ENCODE results near the gene ZNF2.
"Not testable (repeated sequence)": the region's sequence is repeated elsewhere in the genome, so short reads cannot be mapped to it uniquely, and the experiment has no call there.

The ZNF2 gene

DNA sequence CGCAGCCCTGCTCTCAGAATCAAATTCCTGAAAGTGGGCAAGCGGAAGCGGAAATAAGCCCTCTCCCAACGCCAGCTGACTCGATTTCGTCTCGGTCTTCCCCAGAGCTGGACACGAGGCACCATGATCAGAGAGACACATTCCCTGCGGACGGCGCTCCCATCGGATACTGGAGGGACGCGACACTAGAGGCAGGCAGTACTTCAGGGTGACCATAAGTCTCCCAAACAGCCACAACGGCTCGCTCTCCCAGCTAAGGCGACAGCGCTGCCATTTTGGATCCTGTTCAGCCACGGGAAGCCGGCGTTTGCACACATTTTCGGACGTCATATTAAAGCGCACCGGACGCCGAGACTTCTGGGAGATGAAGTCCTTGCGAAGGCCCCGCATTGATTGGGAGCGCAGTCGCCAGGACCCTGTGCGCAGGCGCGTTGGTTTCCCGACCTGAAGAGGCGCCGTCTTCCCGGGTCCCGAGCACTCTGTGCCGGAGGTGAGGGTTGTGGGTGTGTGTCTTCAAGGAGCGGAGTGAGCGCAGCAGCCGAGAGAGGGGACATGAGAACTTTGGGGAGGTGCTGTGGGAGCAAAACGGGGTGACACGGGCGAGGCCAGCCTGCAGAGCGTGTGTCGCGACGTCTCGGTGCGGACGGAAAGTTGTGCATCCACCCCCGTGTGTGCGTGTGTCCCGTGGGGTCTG is at the start of gene ZNF2:
Gene ZNF2, plus strand, starts transcription at position 439 of the 694 bp plus-strand sequence. CDS start 10,418 bp downstream, outside the sequence.
- peak within 1 kb of the TSS; percentile 93 for H3K4me3 ChIP-seq (ENCODE audit: low read depth, low read length)

DNA sequence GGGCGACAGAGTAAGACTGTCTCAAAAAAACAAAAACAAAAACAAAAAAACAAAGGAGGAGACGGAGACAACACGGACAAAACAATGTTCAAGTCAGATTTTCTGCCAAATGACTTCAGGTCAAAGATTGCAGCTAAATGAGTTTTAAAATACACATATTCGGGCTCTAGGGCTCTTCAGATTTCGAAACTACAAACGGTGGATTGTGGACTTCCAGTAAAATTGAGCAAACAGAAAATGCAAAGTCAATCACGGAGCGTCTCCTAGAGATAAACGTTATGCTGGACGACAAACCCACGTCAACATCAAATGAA is 44.6 kb upstream of the ZNF2 start:
- peak overlapping the region; percentile 94 for H3K4me3 ChIP-seq (ENCODE audit: low read depth, low read length)

- H3K4me3 ChIP-seq (ENCODE audit: low read depth, low read length): peak within 1 kb of the TSS; percentile 94
These were observed 44.0 kb upstream of the ZNF2 start, which contains the start of gene MRPS5 for GRCh38 chr2:95121407-95122196. Gene MRPS5 (minus strand): TSS chr2:95121808. CDS start chr2:95121791, 17 bp downstream.

GRCh38 chr2:95122197-95122551 is 43.4 kb upstream of the ZNF2 start:
- peak overlapping the region; percentile 94 for H3K4me3 ChIP-seq (ENCODE audit: low read depth, low read length)

DNA sequence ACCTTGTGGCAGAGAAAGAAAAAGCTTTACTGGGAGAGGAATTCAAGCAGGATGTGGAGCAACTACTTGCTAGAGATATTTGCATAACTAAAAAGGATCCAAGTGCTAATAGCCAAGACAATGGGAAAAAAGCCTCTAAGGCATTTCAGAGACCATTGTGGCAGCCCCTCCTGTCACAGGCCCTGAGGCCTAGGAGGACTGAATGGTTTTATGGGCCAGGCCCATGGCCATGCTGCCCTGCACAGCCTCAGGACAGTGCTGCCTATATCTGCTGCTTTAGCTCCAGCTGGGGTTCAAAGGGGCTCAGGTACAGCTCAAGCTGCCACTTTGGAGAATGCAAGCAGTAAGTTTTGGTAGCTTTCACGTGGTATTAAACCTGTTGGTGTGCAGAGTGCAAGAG is 26.9 kb upstream of the ZNF2 start:
- H3K4me3 ChIP-seq (ENCODE audit: low read depth, low read length): no peak overlapping the region

- no peak overlapping the region for H3K4me3 ChIP-seq (ENCODE audit: low read depth, low read length)
These were observed 21.8 kb upstream of the ZNF2 start for GRCh38 chr2:95143838-95144237.

DNA sequence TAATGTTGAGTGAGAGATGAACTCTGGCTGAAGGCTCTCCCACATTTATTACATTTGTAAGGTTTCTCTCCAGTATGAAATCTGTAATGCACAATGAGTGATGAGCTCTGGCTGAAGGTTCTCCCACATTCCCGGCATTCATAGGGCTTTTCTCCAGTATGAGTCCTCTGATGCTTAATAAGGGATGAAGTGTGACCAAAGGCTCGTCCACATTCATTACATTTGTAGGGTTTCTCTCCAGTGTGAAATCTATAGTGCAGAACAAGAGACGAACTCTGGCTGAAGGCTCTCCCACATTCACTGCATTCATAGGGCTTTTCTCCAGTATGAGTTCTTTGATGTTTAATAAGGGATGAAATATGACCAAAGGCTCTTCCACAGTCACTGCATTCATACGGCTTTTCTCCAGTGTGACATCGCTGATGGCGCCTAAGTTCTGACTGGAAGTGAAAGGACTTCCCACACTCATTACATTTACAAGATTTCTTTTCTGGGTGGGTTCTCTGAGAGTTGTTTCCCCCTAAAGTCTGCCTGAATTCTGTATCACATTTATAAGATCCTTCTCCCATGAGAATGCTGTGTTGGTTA is 16.1 kb upstream of the ZNF2 start:
- H3K4me3 ChIP-seq (ENCODE audit: low read depth, low read length): no peak overlapping the region

DNA sequence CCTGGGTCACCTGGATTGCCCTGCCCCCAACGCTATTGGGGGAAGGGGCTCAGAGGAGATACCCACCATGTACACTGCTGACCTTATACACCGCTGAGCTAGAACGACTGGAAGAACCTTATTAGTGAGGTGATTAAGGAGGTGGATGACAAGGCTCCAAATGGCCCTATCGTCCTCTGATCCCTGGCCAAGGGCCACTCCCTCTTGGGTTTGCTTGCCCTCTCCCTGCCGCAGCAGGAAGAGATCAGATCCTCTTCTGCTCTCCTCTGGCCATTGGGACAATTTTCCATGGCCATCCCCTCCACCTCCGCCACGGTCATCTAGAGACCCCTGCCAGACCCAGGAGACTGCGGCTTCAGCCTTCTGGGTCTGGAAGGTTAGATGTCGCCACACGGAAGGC is 7.2 kb upstream of the ZNF2 start:
- peak overlapping the region; percentile 76 for H3K4me3 ChIP-seq (ENCODE audit: low read depth, low read length)

- peak overlapping the region; percentile 76 for H3K4me3 ChIP-seq (ENCODE audit: low read depth, low read length)
These were observed 6.6 kb upstream of the ZNF2 start for GRCh38 chr2:95158891-95159619.

- peak within 1 kb of the TSS; percentile 76 for H3K4me3 ChIP-seq (ENCODE audit: low read depth, low read length)
These were observed 5.7 kb upstream of the ZNF2 start, which contains the start of gene ZNF514 for GRCh38 chr2:95159690-95160449. Gene ZNF514 (minus strand): TSS chr2:95159848. CDS start chr2:95153253, 6,595 bp downstream.

GRCh38 chr2:95165030-95165370 is 609 bp upstream of the ZNF2 start:
- H3K4me3 ChIP-seq (ENCODE audit: low read depth, low read length): peak overlapping the region; percentile 93

DNA sequence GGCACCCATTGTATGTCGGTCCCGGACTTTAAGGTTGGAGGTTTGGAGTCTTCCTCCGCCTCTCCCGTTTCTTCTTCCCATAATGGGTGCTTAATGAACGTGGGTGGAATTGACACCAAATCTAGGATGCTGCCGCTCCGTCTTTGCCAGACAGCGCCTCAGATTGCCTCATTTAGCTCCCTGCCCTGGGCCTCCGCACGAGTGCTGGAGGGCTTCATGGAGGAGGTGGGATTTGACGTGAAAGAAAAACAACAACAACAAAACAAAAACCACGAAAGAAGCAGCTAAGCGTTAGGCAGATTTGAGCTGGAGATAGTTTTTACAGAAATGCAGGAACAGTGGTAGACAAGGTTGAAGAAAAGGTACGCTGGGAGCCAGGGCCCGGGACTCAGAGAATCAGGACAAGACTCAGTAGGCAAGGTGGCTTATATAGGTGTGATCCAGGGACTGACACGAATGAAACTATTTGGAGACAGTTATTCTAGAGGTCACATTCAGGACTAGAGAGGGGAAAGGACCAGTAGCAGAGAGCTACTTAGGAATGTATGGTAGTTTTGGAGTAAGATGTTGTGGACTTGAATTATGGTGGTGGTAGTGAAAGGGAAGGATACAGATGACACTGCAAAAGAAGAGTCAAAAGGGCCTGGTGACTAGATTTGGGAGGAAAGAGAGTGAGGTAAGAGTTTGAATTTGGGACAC is 605 bp downstream of the ZNF2 start:
- H3K4me3 ChIP-seq (ENCODE audit: low read depth, low read length): peak overlapping the region; percentile 93

- no peak overlapping the region for H3K4me3 ChIP-seq (ENCODE audit: low read depth, low read length)
These were observed 6.3 kb downstream of the ZNF2 start for GRCh38 chr2:95171902-95172301.

GRCh38 chr2:95174031-95174542 is 8.5 kb downstream of the ZNF2 start:
- no peak overlapping the region for H3K4me3 ChIP-seq (ENCODE audit: low read depth, low read length)

DNA sequence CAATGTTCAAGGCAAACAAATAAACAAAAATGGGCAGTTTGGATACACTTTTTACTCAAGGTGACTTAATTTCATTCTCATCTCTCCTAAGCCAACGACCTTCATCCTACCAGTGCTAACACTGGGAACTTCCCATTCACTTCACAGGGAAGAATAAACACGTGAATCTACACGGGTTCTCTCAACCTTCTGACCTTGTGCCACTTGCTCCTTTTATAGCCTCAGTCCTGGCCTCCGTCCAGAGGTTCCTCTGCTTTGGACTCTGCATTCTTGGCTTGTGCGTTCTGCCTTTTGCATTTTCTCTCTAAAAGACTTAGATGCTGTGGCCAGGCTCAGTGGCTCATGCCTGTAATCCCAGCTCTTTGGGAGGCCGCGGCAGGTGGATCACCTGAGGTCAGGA is 13.8 kb downstream of the ZNF2 start:
- no peak overlapping the region for H3K4me3 ChIP-seq (ENCODE audit: low read depth, low read length)

DNA sequence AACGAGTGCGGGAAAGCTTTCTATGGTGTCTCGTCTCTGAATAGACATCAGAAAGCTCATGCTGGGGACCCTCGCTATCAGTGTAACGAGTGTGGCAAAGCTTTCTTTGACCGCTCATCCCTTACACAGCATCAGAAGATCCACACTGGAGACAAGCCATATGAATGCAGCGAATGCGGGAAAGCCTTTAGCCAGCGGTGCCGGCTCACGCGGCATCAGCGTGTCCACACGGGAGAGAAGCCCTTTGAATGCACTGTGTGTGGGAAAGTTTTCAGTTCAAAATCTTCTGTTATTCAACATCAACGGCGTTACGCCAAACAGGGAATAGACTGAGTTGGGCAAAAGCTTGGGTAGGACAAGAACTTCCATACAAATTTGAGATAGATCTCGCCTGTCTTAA is 16.2 kb downstream of the ZNF2 start:
- no peak overlapping the region for H3K4me3 ChIP-seq (ENCODE audit: low read depth, low read length)

DNA sequence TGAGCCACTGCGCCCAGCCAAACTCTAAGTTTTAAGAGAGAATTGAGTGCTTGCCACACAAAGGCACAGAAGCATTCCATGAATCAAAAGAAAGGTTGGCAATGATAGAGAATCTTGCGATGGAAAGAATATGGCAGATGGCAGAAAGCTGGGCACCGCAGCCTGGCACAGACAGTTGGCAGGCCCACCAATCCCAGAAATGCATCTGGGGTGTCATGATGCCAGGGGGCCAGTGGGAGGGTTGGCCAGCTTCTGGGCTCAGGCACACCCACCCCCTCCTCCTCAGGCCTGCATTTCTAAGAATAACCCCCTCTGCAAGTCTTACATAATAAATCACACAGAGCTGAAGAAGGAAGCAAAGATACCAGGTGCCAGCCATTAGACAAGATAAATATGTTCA is 19.6 kb downstream of the ZNF2 start:
- H3K4me3 ChIP-seq (ENCODE audit: low read depth, low read length): no peak overlapping the region

- no peak overlapping the region for H3K4me3 ChIP-seq (ENCODE audit: low read depth, low read length)
These were observed 20.4 kb downstream of the ZNF2 start for GRCh38 chr2:95185973-95186372.

GRCh38 chr2:95192956-95193355 is 27.3 kb downstream of the ZNF2 start:
- H3K4me3 ChIP-seq (ENCODE audit: low read depth, low read length): not testable (repeated sequence)

GRCh38 chr2:95203911-95204310 is 38.3 kb downstream of the ZNF2 start:
- H3K4me3 ChIP-seq (ENCODE audit: low read depth, low read length): no peak overlapping the region

Measured in iPS-11a (cell line).